GM23338 (cell line): ENCODE measurements around the gene RGS6. TPM values are rescaled to one million over a fixed set of nuclear protein-coding genes. Genes with fewer than 3 reads are reported as not detected.

Source experiments
- ATAC-seq: fragments of 200-7000 bp; cut with Tn5 transposase; 3 replicates; pipeline ENCODE4 v1.9.1; 2020
- DNase-seq: peaks from one replicate; pipeline ENCODE4 v3.0.0-alpha.2; 2015; ENCODE audit warnings: low spot score
- H2AFZ ChIP-seq: fragments of 200-600 bp; sonication (generic); 2 replicates; pipeline ENCODE4 v1.8.0; 2016; ENCODE audit warnings: antibody characterized with exemption, mild to moderate bottlenecking, moderate library complexity
- H3F3A ChIP-seq: fragments of 200-600 bp; sonication (generic); replicated peaks from 2 replicates; pipeline ENCODE4 v1.8.0; 2017; ENCODE audit warnings: antibody characterized with exemption, mixed run types, low read depth
- H3K27ac ChIP-seq: fragments of 200-600 bp; sonication (generic); 2 replicates; pipeline ENCODE4 v1.6.1; 2016; ENCODE audit warnings: low read depth
- H3K27me3 ChIP-seq: fragments of 200-600 bp; sonication (generic); 2 replicates; pipeline ENCODE4 v1.8.0; 2016; ENCODE audit warnings: mild to moderate bottlenecking, mixed run types, moderate library complexity; ENCODE audit not compliant: insufficient read depth
- H3K36me3 ChIP-seq: fragments of 200-600 bp; sonication (generic); 2 replicates; pipeline ENCODE4 v1.8.0; 2016; ENCODE audit warnings: mild to moderate bottlenecking; ENCODE audit not compliant: insufficient read depth
- H3K4me1 ChIP-seq: fragments of 200-600 bp; sonication (generic); 2 replicates; pipeline ENCODE4 v1.8.0; 2016; ENCODE audit warnings: mild to moderate bottlenecking, moderate library complexity; ENCODE audit not compliant: insufficient read depth
- H3K4me2 ChIP-seq: fragments of 200-600 bp; sonication (generic); 2 replicates; pipeline ENCODE4 v1.7.1; 2017; ENCODE audit warnings: mixed run types
- H3K4me3 ChIP-seq: fragments of 200-600 bp; sonication (generic); 2 replicates; pipeline ENCODE4 v1.6.1; 2016; ENCODE audit warnings: mixed run types
- H3K79me2 ChIP-seq: fragments of 200-600 bp; sonication (generic); replicated peaks from 2 replicates; pipeline ENCODE4 v1.8.0; 2017; ENCODE audit warnings: mild to moderate bottlenecking; ENCODE audit not compliant: insufficient read depth
- H3K9me2 ChIP-seq: fragments of 200-600 bp; sonication (generic); 2 replicates; pipeline ENCODE4 v1.8.0; 2017; ENCODE audit not compliant: insufficient read depth
- H4K20me1 ChIP-seq: fragments of 200-600 bp; sonication (generic); replicated peaks from 2 replicates; pipeline ENCODE4 v1.8.0; 2017; ENCODE audit warnings: mild to moderate bottlenecking; ENCODE audit not compliant: insufficient read depth
- H3K27ac Mint-ChIP-seq: 2 replicates; pipeline ENCODE4 v1.8.0; 2020; ENCODE audit warnings: inconsistent platforms, mild to moderate bottlenecking, moderate library complexity, mixed read lengths
- H3K27me3 Mint-ChIP-seq: 3 replicates; pipeline ENCODE4 v1.8.0; 2022; ENCODE audit warnings: low read depth, mild to moderate bottlenecking, moderate library complexity, mixed read lengths, inconsistent platforms; ENCODE audit not compliant: insufficient read depth, poor library complexity
- H3K36me3 Mint-ChIP-seq: 3 replicates; pipeline ENCODE4 v1.8.0; 2021; ENCODE audit warnings: low read depth, mild to moderate bottlenecking, inconsistent platforms, moderate library complexity, mixed read lengths
- H3K4me1 Mint-ChIP-seq: 3 replicates; pipeline ENCODE4 v1.8.0; 2020; ENCODE audit warnings: mild to moderate bottlenecking, inconsistent platforms, mixed read lengths
- H3K4me3 Mint-ChIP-seq: 3 replicates; pipeline ENCODE4 v1.8.0; 2021; ENCODE audit warnings: moderate library complexity, mild to moderate bottlenecking, inconsistent platforms, mixed read lengths
- H3K9me3 Mint-ChIP-seq: 3 replicates; pipeline ENCODE4 v1.8.0; 2020; ENCODE audit warnings: moderate library complexity, mild to moderate bottlenecking, inconsistent platforms, mixed read lengths
- CREB1 ChIP-seq: fragments of 250-450 bp; sonication (Bioruptor Pico); IDR thresholded peaks from 2 replicates; pipeline ENCODE4 v1.5.0; 2020; ENCODE audit warnings: low read depth, mild to moderate bottlenecking, moderate library complexity
- CTCF ChIP-seq, 2 experiments: fragments of 200-600 bp in 1 of 2; sonication (generic) in 1 of 2; conservative IDR thresholded peaks; 2 replicates each; pipeline versions ENCODE4 v1.5.1 to v1.6.1; 2016 to 2017; ENCODE audit warnings: antibody characterized with exemption in 2 of 2, low read depth in 2 of 2, mild to moderate bottlenecking in 2 of 2, moderate library complexity in 1 of 2
- ETS1 ChIP-seq: IDR thresholded peaks from 2 replicates; pipeline ENCODE4 v1.6.1; 2016; ENCODE audit warnings: antibody characterized with exemption
- EZH2 ChIP-seq: fragments of 200-600 bp; sonication (generic); IDR thresholded peaks from one replicate; pipeline ENCODE4 v1.8.0; 2017; ENCODE audit warnings: antibody characterized with exemption, mild to moderate bottlenecking, low read depth; ENCODE audit not compliant: unreplicated experiment
- JUNB ChIP-seq: IDR thresholded peaks from one replicate; pipeline ENCODE4 v1.6.1; 2016; ENCODE audit warnings: antibody characterized with exemption; ENCODE audit not compliant: unreplicated experiment
- NANOG ChIP-seq: IDR thresholded peaks from 2 replicates; pipeline ENCODE4 v1.6.1; 2016; ENCODE audit warnings: antibody characterized with exemption, borderline replicate concordance
- REST ChIP-seq: IDR thresholded peaks from one replicate; pipeline ENCODE4 v1.6.1; 2018; ENCODE audit warnings: antibody characterized with exemption; ENCODE audit not compliant: unreplicated experiment
- STAT1 ChIP-seq: IDR thresholded peaks from one replicate; pipeline ENCODE4 v1.6.1; 2016; ENCODE audit warnings: antibody characterized with exemption; ENCODE audit not compliant: unreplicated experiment
- ZNF114 ChIP-seq: fragments of 250-450 bp; sonication (Bioruptor Pico); IDR thresholded peaks from 2 replicates; pipeline ENCODE4 v1.5.0; 2020; ENCODE audit warnings: mild to moderate bottlenecking, moderate library complexity
- ZNF331 ChIP-seq: fragments of 250-450 bp; sonication (Bioruptor Pico); IDR thresholded peaks from 2 replicates; pipeline ENCODE4 v1.5.0; 2020; ENCODE audit warnings: low read depth, mild to moderate bottlenecking, moderate library complexity
- ZNF462 ChIP-seq: fragments of 250-450 bp; sonication (Bioruptor Pico); IDR thresholded peaks from 2 replicates; pipeline ENCODE4 v1.5.0; 2020; ENCODE audit warnings: mild to moderate bottlenecking, moderate library complexity
- polyA plus RNA-seq: library from polyadenylated mRNA; unstranded; fragments of >200 nt; fragmentation: Nextera tagmentation; extraction: Ambion mirVana; gene quantifications from 2 replicates; pipeline ENCODE4 v1.2.1, GENCODE V29; 2016
- total RNA-seq: library from RNA; depleted of rRNA; stranded (reverse); fragments of >200 nt; shearing (Covaris generic); gene quantifications from 2 replicates; pipeline ENCODE4 v1.2.3, GENCODE V29; 2014

Gene RGS6
- total and polyA plus RNA-seq, 2 experiments from 2014 or later, result 0.66 to 0.83 TPM

- Histone ChIP-seq H3K4me1 (no peaks in the 10 kb centered on the region), H3F3A (no peaks in the 10 kb centered on the region), H3K4me2 (no peak overlapping the region), H3K4me3 (no peak overlapping the region), H4K20me1 (no peaks in the 10 kb centered on the region), H3K27me3 (no peaks in the 10 kb centered on the region), H2AFZ (no peak overlapping the region), H3K27ac (no peak overlapping the region), H3K36me3 (no peaks in the 10 kb centered on the region), H3K79me2 (no peaks in the 10 kb centered on the region), H3K9me2 (peaks cover 4% of the 10 kb centered on the region; the same call in 1 of the 2 replicates)
- H3K27me3 Mint-ChIP-seq, result peaks cover 6% of the 10 kb centered on the region
- H3K9me3 Mint-ChIP-seq, result no peaks in the 10 kb centered on the region
- H3K4me1 Mint-ChIP-seq, result no peaks in the 10 kb centered on the region
- DNase-seq, result no peak
- no peak for TF ChIP-seq ZNF331 (CRISPR knock-in tag)
- TF ChIP-seq JUNB, result no peak
- TF ChIP-seq ZNF462, result no peak
- no peak for TF ChIP-seq NANOG
- no peak for TF ChIP-seq CREB1 (CRISPR knock-in tag)
- TF ChIP-seq CTCF (conservative IDR thresholded peaks at IDR 0.05; ENCODE audit: low read depth in 2 of 2), result no peak
- TF ChIP-seq ZNF114 (CRISPR knock-in tag), result no peak
- TF ChIP-seq ETS1, result no peak
- no peak for TF ChIP-seq EZH2
- TF ChIP-seq REST, result no peak
- TF ChIP-seq STAT1, result no peak
- H3K4me3 Mint-ChIP-seq, result no peak overlapping the region
- H3K36me3 Mint-ChIP-seq, result no peaks in the 10 kb centered on the region
- ATAC-seq, result no peak
- H3K27ac Mint-ChIP-seq, result no peak overlapping the region
Measured at GRCh38 chr14:72512281-72512680, 580.1 kb downstream of the RGS6 start.
